Measurements from ENCODE around the gene OTOP2. TPM values are rescaled to one million over a fixed set of nuclear protein-coding genes. Genes with fewer than 3 reads are reported as not detected.

Gene OTOP2
- total RNA-seq, 1 experiment from 2014 or later, result not detected

GRCh38 chr17:74920306-74920620 is 3.8 kb upstream of the OTOP2 start:
- no peaks in the 10 kb centered on the region for H3K9me3 Mint-ChIP-seq
- H3K27me3 Mint-ChIP-seq (ENCODE audit: low read depth), result peaks cover 42% of the 10 kb centered on the region
- no peak overlapping the region for H3K27ac Mint-ChIP-seq
- H3K36me3 Mint-ChIP-seq, result no peaks in the 10 kb centered on the region
- ATAC-seq (no peak), DNase-seq (ENCODE audit: low spot score) (no peak)
- POLR2A ChIA-PET, result no interaction called here
- H3K4me1 Mint-ChIP-seq, result peaks cover 13% of the 10 kb centered on the region
- CTCF ChIA-PET, result interaction anchor here (0.8 to 7.8 kb wide), 17 partner anchors 11 to 211 kb away, joined by 3 to 206 read pairs (median 7); partner anchors contain the start of genes FDXR, GRIN2C, NT5C and OTOP3
- no peak overlapping the region for H3K4me3 Mint-ChIP-seq
- TF ChIP-seq CREB1 (CRISPR knock-in tag; IDR thresholded peaks at IDR 0.05) (no peak), ZBTB43 (CRISPR knock-in tag; IDR thresholded peaks at IDR 0.05) (no peak), NFYB (CRISPR knock-in tag; conservative IDR thresholded peaks at IDR 0.05; ENCODE audit: low read depth) (no peak), TEAD4 (CRISPR knock-in tag; IDR thresholded peaks at IDR 0.05) (no peak)
- TF ChIP-seq, protein P1, sequence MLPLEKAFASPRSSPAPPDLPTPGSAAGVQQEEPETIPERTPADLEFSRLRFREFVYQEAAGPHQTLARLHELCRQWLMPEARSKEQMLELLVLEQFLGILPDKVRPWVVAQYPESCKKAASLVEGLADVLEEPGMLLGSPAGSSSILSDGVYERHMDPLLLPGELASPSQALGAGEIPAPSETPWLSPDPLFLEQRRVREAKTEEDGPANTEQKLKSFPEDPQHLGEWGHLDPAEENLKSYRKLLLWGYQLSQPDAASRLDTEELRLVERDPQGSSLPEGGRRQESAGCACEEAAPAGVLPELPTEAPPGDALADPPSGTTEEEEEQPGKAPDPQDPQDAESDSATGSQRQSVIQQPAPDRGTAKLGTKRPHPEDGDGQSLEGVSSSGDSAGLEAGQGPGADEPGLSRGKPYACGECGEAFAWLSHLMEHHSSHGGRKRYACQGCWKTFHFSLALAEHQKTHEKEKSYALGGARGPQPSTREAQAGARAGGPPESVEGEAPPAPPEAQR (CRISPR knock-in tag; IDR thresholded peaks at IDR 0.05), result no peak
- TF ChIP-seq, protein P2, sequence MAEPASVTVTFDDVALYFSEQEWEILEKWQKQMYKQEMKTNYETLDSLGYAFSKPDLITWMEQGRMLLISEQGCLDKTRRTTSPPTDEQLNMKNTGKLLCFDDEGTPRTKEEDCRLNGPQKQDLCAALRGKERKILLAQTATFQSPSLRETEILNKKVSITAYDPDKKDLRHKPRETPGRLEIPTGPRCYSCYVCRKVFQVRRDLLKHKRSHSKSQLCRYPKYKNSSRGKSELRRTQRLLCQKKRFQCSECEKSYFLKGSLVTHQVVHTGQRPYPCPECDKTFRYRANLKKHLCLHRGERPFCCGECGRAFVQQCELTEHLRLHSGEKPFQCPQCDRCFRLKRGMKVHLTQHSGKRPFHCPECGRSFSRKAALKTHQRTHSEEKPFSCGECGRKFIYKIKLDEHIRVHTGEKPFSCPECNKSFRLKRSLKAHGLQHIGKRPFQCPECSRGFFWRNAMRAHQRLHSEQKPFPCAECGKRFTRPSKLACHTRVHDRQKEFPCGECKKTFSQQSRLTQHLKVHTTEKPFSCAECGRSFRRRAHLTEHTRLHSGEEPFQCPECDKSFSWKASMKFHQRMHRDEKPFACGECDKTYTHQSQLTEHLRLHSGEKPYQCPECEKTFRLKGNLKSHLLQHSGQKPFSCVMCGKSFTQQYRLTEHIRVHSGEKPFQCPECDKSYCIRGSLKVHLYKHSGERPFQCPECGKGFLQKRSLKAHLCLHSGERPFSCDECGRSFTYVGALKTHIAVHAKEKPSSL (CRISPR knock-in tag; conservative IDR thresholded peaks at IDR 0.05), result no peak
- TF ChIP-seq, protein P3, sequence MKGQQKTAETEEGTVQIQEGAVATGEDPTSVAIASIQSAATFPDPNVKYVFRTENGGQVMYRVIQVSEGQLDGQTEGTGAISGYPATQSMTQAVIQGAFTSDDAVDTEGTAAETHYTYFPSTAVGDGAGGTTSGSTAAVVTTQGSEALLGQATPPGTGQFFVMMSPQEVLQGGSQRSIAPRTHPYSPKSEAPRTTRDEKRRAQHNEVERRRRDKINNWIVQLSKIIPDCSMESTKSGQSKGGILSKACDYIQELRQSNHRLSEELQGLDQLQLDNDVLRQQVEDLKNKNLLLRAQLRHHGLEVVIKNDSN (CRISPR knock-in tag; IDR thresholded peaks at IDR 0.05), result no peak

- ChIA-PET POLR2A (no interaction called here), CTCF (interaction anchor here (0.6 to 7.8 kb wide), 16 partner anchors 11 to 150 kb away, joined by 3 to 206 read pairs (median 8); partner anchors contain the start of genes FDXR, GRIN2C and OTOP3)
- Mint-ChIP-seq H3K9me3 (no peaks in the 10 kb centered on the region), H3K36me3 (no peaks in the 10 kb centered on the region), H3K4me3 (no peak overlapping the region), H3K27me3 (ENCODE audit: low read depth) (peaks cover 46% of the 10 kb centered on the region), H3K4me1 (peaks cover 13% of the 10 kb centered on the region), H3K27ac (no peak overlapping the region)
- peak; percentile 22; the same call in 1 of the 2 replicates for ATAC-seq
- DNase-seq (ENCODE audit: low spot score), result no peak
- TF ChIP-seq, protein P4, sequence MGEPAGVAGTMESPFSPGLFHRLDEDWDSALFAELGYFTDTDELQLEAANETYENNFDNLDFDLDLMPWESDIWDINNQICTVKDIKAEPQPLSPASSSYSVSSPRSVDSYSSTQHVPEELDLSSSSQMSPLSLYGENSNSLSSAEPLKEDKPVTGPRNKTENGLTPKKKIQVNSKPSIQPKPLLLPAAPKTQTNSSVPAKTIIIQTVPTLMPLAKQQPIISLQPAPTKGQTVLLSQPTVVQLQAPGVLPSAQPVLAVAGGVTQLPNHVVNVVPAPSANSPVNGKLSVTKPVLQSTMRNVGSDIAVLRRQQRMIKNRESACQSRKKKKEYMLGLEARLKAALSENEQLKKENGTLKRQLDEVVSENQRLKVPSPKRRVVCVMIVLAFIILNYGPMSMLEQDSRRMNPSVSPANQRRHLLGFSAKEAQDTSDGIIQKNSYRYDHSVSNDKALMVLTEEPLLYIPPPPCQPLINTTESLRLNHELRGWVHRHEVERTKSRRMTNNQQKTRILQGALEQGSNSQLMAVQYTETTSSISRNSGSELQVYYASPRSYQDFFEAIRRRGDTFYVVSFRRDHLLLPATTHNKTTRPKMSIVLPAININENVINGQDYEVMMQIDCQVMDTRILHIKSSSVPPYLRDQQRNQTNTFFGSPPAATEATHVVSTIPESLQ (CRISPR knock-in tag; IDR thresholded peaks at IDR 0.05), result no peak
- TF ChIP-seq ZNF396 (CRISPR knock-in tag; IDR thresholded peaks at IDR 0.05; ENCODE audit: borderline replicate concordance), result no peak
- TF ChIP-seq AFF4 (CRISPR knock-in tag; IDR thresholded peaks at IDR 0.05; ENCODE audit: borderline replicate concordance), result no peak
- TF ChIP-seq, protein P5, sequence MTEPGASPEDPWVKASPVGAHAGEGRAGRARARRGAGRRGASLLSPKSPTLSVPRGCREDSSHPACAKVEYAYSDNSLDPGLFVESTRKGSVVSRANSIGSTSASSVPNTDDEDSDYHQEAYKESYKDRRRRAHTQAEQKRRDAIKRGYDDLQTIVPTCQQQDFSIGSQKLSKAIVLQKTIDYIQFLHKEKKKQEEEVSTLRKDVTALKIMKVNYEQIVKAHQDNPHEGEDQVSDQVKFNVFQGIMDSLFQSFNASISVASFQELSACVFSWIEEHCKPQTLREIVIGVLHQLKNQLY (CRISPR knock-in tag; IDR thresholded peaks at IDR 0.05), result no peak
- TF ChIP-seq, protein P6, sequence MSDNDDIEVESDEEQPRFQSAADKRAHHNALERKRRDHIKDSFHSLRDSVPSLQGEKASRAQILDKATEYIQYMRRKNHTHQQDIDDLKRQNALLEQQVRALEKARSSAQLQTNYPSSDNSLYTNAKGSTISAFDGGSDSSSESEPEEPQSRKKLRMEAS (CRISPR knock-in tag; IDR thresholded peaks at IDR 0.05), result no peak
- no peak for TF ChIP-seq SMAD4 (CRISPR knock-in tag; IDR thresholded peaks at IDR 0.05)
- no peak for TF ChIP-seq ZMAT4 (CRISPR knock-in tag; IDR thresholded peaks at IDR 0.05)
- TF ChIP-seq, protein P7, sequence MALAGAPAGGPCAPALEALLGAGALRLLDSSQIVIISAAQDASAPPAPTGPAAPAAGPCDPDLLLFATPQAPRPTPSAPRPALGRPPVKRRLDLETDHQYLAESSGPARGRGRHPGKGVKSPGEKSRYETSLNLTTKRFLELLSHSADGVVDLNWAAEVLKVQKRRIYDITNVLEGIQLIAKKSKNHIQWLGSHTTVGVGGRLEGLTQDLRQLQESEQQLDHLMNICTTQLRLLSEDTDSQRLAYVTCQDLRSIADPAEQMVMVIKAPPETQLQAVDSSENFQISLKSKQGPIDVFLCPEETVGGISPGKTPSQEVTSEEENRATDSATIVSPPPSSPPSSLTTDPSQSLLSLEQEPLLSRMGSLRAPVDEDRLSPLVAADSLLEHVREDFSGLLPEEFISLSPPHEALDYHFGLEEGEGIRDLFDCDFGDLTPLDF (CRISPR knock-in tag; IDR thresholded peaks at IDR 0.05), result no peak
- no peak for TF ChIP-seq TP53 (CRISPR knock-in tag; IDR thresholded peaks at IDR 0.05)
- no peak for TF ChIP-seq ZNF423 (CRISPR knock-in tag; IDR thresholded peaks at IDR 0.05)
- TF ChIP-seq SP1 (CRISPR knock-in tag; conservative IDR thresholded peaks at IDR 0.05), result no peak
- TF ChIP-seq CDX4 (CRISPR knock-in tag; IDR thresholded peaks at IDR 0.05; ENCODE audit: borderline replicate concordance), result no peak
Measured at GRCh38 chr17:74920642-74921025, 3.4 kb upstream of the OTOP2 start.
